ENCODE results near the gene CLEC18B. TPM values are rescaled to one million over a fixed set of nuclear protein-coding genes. Genes with fewer than 3 reads are reported as not detected.
"Not testable (repeated sequence)": the region's sequence is repeated elsewhere in the genome, so short reads cannot be mapped to it uniquely, and the experiment has no call there.

The CLEC18B gene
- total RNA-seq, 1 experiment from 2014 or later, result not detected

- not testable (repeated sequence) for DNase-seq (ENCODE audit: low read depth)
These were observed 22.5 kb upstream of the CLEC18B start for GRCh38 chr16:74443624-74444346.

- DNase-seq (ENCODE audit: low read depth), result no peak
These were observed 18.4 kb upstream of the CLEC18B start for GRCh38 chr16:74439685-74440084.

GRCh38 chr16:74438492-74438979 is 17.3 kb upstream of the CLEC18B start:
- no peak for DNase-seq (ENCODE audit: low read depth)

- DNase-seq (ENCODE audit: low read depth), result no peak
These were observed 10.2 kb upstream of the CLEC18B start for GRCh38 chr16:74431516-74431915.

GRCh38 chr16:74430036-74430712 is 8.9 kb upstream of the CLEC18B start:
- DNase-seq (ENCODE audit: low read depth), result peak; percentile 24

- not testable (repeated sequence) for DNase-seq (ENCODE audit: low read depth)
These were observed 7.2 kb upstream of the CLEC18B start for GRCh38 chr16:74428493-74428892.

GRCh38 chr16:74425751-74426150 is 4.5 kb upstream of the CLEC18B start:
- DNase-seq (ENCODE audit: low read depth), result not testable (repeated sequence)

- not testable (repeated sequence) for DNase-seq (ENCODE audit: low read depth)
These were observed 2.4 kb upstream of the CLEC18B start for GRCh38 chr16:74423721-74424120.

GRCh38 chr16:74422086-74422485 is 808 bp upstream of the CLEC18B start:
- not testable (repeated sequence) for DNase-seq (ENCODE audit: low read depth)

- not testable (repeated sequence) for DNase-seq (ENCODE audit: low read depth)
These were observed 156 bp upstream of the CLEC18B start for GRCh38 chr16:74421482-74421785.

- DNase-seq (ENCODE audit: low read depth), result not testable (repeated sequence)
These were observed 1.5 kb downstream of the CLEC18B start for GRCh38 chr16:74419811-74420210.

- not testable (repeated sequence) for DNase-seq (ENCODE audit: low read depth)
These were observed 3.4 kb downstream of the CLEC18B start for GRCh38 chr16:74417897-74418296.

- DNase-seq (ENCODE audit: low read depth), result not testable (repeated sequence)
These were observed 7.4 kb downstream of the CLEC18B start for GRCh38 chr16:74413920-74414319.

GRCh38 chr16:74413485-74413884 is 7.8 kb downstream of the CLEC18B start:
- not testable (repeated sequence) for DNase-seq (ENCODE audit: low read depth)

GRCh38 chr16:74412775-74413390 is 8.4 kb downstream of the CLEC18B start:
- DNase-seq (ENCODE audit: low read depth), result not testable (repeated sequence)

GRCh38 chr16:74412138-74412774 is 9.0 kb downstream of the CLEC18B start:
- not testable (repeated sequence) for DNase-seq (ENCODE audit: low read depth)

- DNase-seq (ENCODE audit: low read depth), result not testable (repeated sequence)
These were observed 10.3 kb downstream of the CLEC18B start for GRCh38 chr16:74410981-74411380.

GRCh38 chr16:74410057-74410957 is 11.0 kb downstream of the CLEC18B start:
- DNase-seq (ENCODE audit: low read depth), result not testable (repeated sequence)

- not testable (repeated sequence) for DNase-seq (ENCODE audit: low read depth)
These were observed 11.9 kb downstream of the CLEC18B start for GRCh38 chr16:74409185-74409981.

- DNase-seq (ENCODE audit: low read depth), result not testable (repeated sequence)
These were observed 13.9 kb downstream of the CLEC18B start for GRCh38 chr16:74407362-74407705.
